Peyer's patch (tissue), 4 donors: Measurements from ENCODE around the gene MAP4K3. TPM values are rescaled to one million over a fixed set of nuclear protein-coding genes. Genes with fewer than 3 reads are reported as not detected.

Experiments
- DNase-seq, 3 donors: peaks; one replicate each; pipeline ENCODE4 v3.0.0-alpha.2; 2017 to 2019
- H3K27ac ChIP-seq, 4 donors: fragments of 200-600 bp; sonication (generic); one replicate each; pipeline ENCODE4 v1.5.1; 2016 to 2019
- H3K27me3 ChIP-seq, 2 donors: fragments of 200-600 bp; sonication (generic); one replicate each; pipeline ENCODE4 v1.5.1; 2019
- H3K36me3 ChIP-seq, 3 donors: fragments of 200-600 bp; sonication (generic); one replicate each; pipeline ENCODE4 v1.5.1; 2016 to 2019
- H3K4me1 ChIP-seq, 4 donors: fragments of 200-600 bp; sonication (generic); one replicate each; pipeline ENCODE4 v1.5.1; 2016 to 2019
- H3K4me3 ChIP-seq, 4 donors: fragments of 200-600 bp; sonication (generic); 1 replicate in 3 of 4; 2 replicates in 1 of 4; pipeline ENCODE4 v1.5.1; 2016 to 2019; ENCODE audit warnings: mild to moderate bottlenecking in 1 of 4
- H3K9me3 ChIP-seq, 4 donors: fragments of 200-600 bp; sonication (generic); one replicate each; pipeline ENCODE4 v1.5.1; 2016 to 2019; ENCODE audit warnings: mild to moderate bottlenecking in 1 of 4
- CTCF ChIP-seq, 6 experiments: fragments of 450-650 bp in 4 of 6; fragments of 200-600 bp in 2 of 6; sonication (generic) in 1 of 6; IDR thresholded peaks; one replicate each; pipeline ENCODE4 v1.5.1; 2017 to 2019; ENCODE audit warnings: antibody characterized with exemption in 6 of 6, mild to moderate bottlenecking in 3 of 6, moderate library complexity in 1 of 6
- POLR2A ChIP-seq, 2 donors: fragments of 450-650 bp; IDR thresholded peaks; one replicate each; pipeline ENCODE4 v1.5.1; 2017; ENCODE audit warnings: antibody characterized with exemption in 2 of 2, mild to moderate bottlenecking in 2 of 2, moderate library complexity in 2 of 2
- total RNA-seq, 4 donors: library from RNA; depleted of rRNA; stranded (reverse); fragments of >200 nt; gene quantifications; one replicate each; pipeline ENCODE4 v1.1.0, GENCODE V29; 2016

Gene MAP4K3
- total RNA-seq, 4 donors from 2014 or later: 41.3 to 80.9 (median 43.9) TPM

GRCh38 chr2:39320162-39320561 lies 116.9 kb downstream of the MAP4K3 start:
- no peak for TF ChIP-seq POLR2A (IDR thresholded peaks at IDR 0.05)
- no peak for TF ChIP-seq CTCF (IDR thresholded peaks at IDR 0.05)
- no peak for DNase-seq
- Histone ChIP-seq H3K4me1 (no peaks in the 10 kb centered on the region), H3K36me3 (peaks cover 0 to 3% (median 0%) of the 10 kb centered on the region in 3 donors), H3K27me3 (no peaks in the 10 kb centered on the region), H3K27ac (no peak overlapping the region), H3K4me3 (no peak overlapping the region), H3K9me3 (no peaks in the 10 kb centered on the region)

DNA sequence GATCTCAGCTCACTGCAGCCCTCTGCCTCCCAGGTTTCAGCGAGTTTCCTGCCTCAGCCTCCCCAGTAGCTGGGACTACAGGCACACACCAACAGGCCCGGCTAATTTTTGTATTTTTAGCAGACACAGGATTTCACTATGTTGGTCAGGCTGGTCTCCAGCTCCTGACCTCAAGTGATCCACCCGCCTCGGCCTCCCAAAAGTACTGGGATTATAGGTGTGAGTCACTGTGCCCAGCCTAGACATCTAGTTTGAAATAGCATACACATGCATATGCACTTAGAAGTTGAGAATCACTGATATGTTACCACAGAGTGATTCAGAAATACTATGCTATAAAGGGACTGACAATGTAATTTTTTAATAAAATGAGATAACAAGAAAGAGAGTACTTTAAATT lies 123.5 kb downstream of the MAP4K3 start:
- Histone ChIP-seq H3K4me3 (no peak overlapping the region), H3K27me3 (no peaks in the 10 kb centered on the region), H3K4me1 (no peaks in the 10 kb centered on the region), H3K36me3 (peaks cover 0 to 40% (median 0%) of the 10 kb centered on the region in 3 donors), H3K9me3 (no peaks in the 10 kb centered on the region), H3K27ac (no peak overlapping the region)
- TF ChIP-seq POLR2A (IDR thresholded peaks at IDR 0.05) (no peak), CTCF (IDR thresholded peaks at IDR 0.05) (no peak)
- no peak for DNase-seq

DNA sequence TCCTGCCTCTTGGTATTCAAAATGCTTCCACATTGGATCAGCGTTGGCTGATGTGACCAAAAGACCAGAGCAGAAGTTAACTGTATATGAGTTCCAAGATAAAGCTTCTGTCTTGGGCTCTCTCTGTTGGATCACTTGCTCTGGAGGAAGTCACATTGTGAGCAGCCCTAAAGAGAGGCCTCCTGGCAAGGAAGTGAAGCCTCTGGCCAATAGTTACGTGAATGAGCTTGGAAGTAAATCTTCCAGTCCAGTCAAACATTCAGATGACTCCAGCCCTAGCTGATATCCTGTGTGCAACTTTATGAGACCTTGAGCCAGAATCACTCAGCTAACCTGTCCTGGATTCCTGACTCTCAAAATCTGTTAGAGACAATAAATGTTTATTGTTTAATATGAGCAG lies 125.6 kb downstream of the MAP4K3 start:
- peaks cover 0 to 40% (median 0%) of the 10 kb centered on the region in 3 donors for H3K36me3 ChIP-seq
- no peak for TF ChIP-seq CTCF (IDR thresholded peaks at IDR 0.05)
- TF ChIP-seq POLR2A (IDR thresholded peaks at IDR 0.05): no peak

GRCh38 chr2:39308778-39309177 lies 128.3 kb downstream of the MAP4K3 start:
- TF ChIP-seq POLR2A (IDR thresholded peaks at IDR 0.05): no peak
- TF ChIP-seq CTCF (IDR thresholded peaks at IDR 0.05): no peak

More for the DNA sequence above, 125.6 kb downstream of the MAP4K3 start:
- Histone ChIP-seq H3K27me3 (no peaks in the 10 kb centered on the region), H3K4me3 (no peak overlapping the region), H3K27ac (no peak overlapping the region), H3K9me3 (no peaks in the 10 kb centered on the region), H3K4me1 (no peaks in the 10 kb centered on the region)
- DNase-seq: no peak

GRCh38 chr2:39306626-39307025 lies 130.5 kb downstream of the MAP4K3 start:
- Histone ChIP-seq H3K4me3 (no peak overlapping the region), H3K36me3 (peaks cover 0 to 10% (median 0%) of the 10 kb centered on the region in 3 donors), H3K9me3 (no peaks in the 10 kb centered on the region), H3K27ac (no peak overlapping the region), H3K4me1 (no peaks in the 10 kb centered on the region), H3K27me3 (no peaks in the 10 kb centered on the region)
- DNase-seq: no peak
- TF ChIP-seq POLR2A (IDR thresholded peaks at IDR 0.05) (no peak), CTCF (IDR thresholded peaks at IDR 0.05) (no peak)

More at GRCh38 chr2:39308778-39309177, 128.3 kb downstream of the MAP4K3 start:
- Histone ChIP-seq H3K27ac (no peak overlapping the region), H3K9me3 (no peaks in the 10 kb centered on the region), H3K4me1 (no peaks in the 10 kb centered on the region), H3K4me3 (no peak overlapping the region), H3K36me3 (peaks cover 0 to 25% (median 0%) of the 10 kb centered on the region in 3 donors), H3K27me3 (no peaks in the 10 kb centered on the region)
- DNase-seq: no peak

GRCh38 chr2:39304729-39305128 lies 132.4 kb downstream of the MAP4K3 start:
- no peak for DNase-seq
- no peaks in the 10 kb centered on the region for H3K27me3 ChIP-seq
- no peaks in the 10 kb centered on the region for H3K9me3 ChIP-seq
- no peak overlapping the region for H3K4me3 ChIP-seq
- TF ChIP-seq CTCF (IDR thresholded peaks at IDR 0.05) (no peak), POLR2A (IDR thresholded peaks at IDR 0.05) (no peak)
- H3K4me1 ChIP-seq: no peaks in the 10 kb centered on the region
- no peaks in the 10 kb centered on the region for H3K36me3 ChIP-seq
- no peak overlapping the region for H3K27ac ChIP-seq
